SU-DHL-6 (cell line): ENCODE results near the gene SMARCD3.

Experiments
- H2AFZ ChIP-seq: fragments of 200-600 bp; sonication (generic); 2 replicates; pipeline ENCODE4 v1.6.1; 2014; ENCODE audit warnings: low read depth, mild to moderate bottlenecking, moderate library complexity, mixed read lengths, antibody characterized with exemption, low read length; ENCODE audit not compliant: severe bottlenecking
- H3F3A ChIP-seq: fragments of 200-600 bp; shearing (Covaris generic); 2 replicates; pipeline ENCODE4 v1.6.0; 2016; ENCODE audit warnings: antibody characterized with exemption, mild to moderate bottlenecking; ENCODE audit not compliant: insufficient read depth
- H3K27ac ChIP-seq: fragments of 200-600 bp; sonication (generic); 2 replicates; pipeline ENCODE4 v1.5.1; 2016; ENCODE audit warnings: low read depth, mild to moderate bottlenecking, low read length, moderate library complexity, mixed read lengths
- H3K27me3 ChIP-seq: fragments of 200-600 bp; sonication (generic), shearing (Covaris generic); 2 replicates; pipeline ENCODE4 v1.6.0; 2014; ENCODE audit warnings: mild to moderate bottlenecking, low read length
- H3K36me3 ChIP-seq: fragments of 200-600 bp; sonication (generic); 2 replicates; pipeline ENCODE4 v1.6.1; 2014; ENCODE audit warnings: mild to moderate bottlenecking, low read length, mixed read lengths
- H3K4me2 ChIP-seq: fragments of 300-600, 200-600 bp; shearing (Covaris generic), sonication (generic); 2 replicates; pipeline ENCODE4 v1.6.0; 2014; ENCODE audit warnings: low read length, low read depth, mild to moderate bottlenecking; ENCODE audit not compliant: poor library complexity, severe bottlenecking
- H3K4me3 ChIP-seq: fragments of 200-600 bp; sonication (generic); 2 replicates; pipeline ENCODE4 v1.5.1; 2014; ENCODE audit warnings: antibody characterized with exemption, low read length, mild to moderate bottlenecking, mixed read lengths; ENCODE audit not compliant: insufficient read depth, poor library complexity, severe bottlenecking
- H3K79me2 ChIP-seq: fragments of 200-600 bp; sonication (generic); 2 replicates; pipeline ENCODE4 v1.6.1; 2014; ENCODE audit warnings: mild to moderate bottlenecking, low read length, moderate library complexity; ENCODE audit not compliant: insufficient read depth
- H3K9ac ChIP-seq: fragments of 200-600 bp; sonication (generic); 2 replicates; pipeline ENCODE4 v1.7.0; 2014; ENCODE audit warnings: mild to moderate bottlenecking, low read length
- H3K9me2 ChIP-seq: fragments of 200-600 bp; sonication (generic); replicated peaks from 2 replicates; pipeline ENCODE4 v1.6.1; 2014; ENCODE audit warnings: low read length; ENCODE audit not compliant: insufficient read depth
- H3K9me3 ChIP-seq: fragments of 200-600 bp; sonication (generic); 2 replicates; pipeline ENCODE4 v1.6.1; 2014; ENCODE audit warnings: low read length, mixed read lengths; ENCODE audit not compliant: insufficient read depth
- H4K20me1 ChIP-seq: fragments of 200-600 bp; sonication (generic); 2 replicates; pipeline ENCODE4 v1.6.1; 2014; ENCODE audit warnings: low read depth, mild to moderate bottlenecking, antibody characterized with exemption, low read length, moderate library complexity, mixed read lengths
- CTCF ChIP-seq: fragments of 200-600 bp; sonication (generic); IDR thresholded peaks from one replicate; pipeline ENCODE4 v1.5.1; 2017; ENCODE audit warnings: antibody characterized with exemption, mild to moderate bottlenecking, low read length, moderate library complexity; ENCODE audit not compliant: insufficient read depth, poor library complexity, severe bottlenecking
- EZH2phosphoT487 ChIP-seq: fragments of 200-600 bp; sonication (generic), shearing (Covaris generic); conservative IDR thresholded peaks from 2 replicates; pipeline ENCODE4 v1.6.1; 2018; ENCODE audit warnings: mild to moderate bottlenecking, antibody characterized with exemption, low read length, moderate library complexity, mixed read lengths

The SMARCD3 gene

GRCh38 chr7:151212626-151213025 is 35.9 kb downstream of the SMARCD3 start:
- no peaks in the 10 kb centered on the region for H3K27me3 ChIP-seq
- no peak overlapping the region for H3K27ac ChIP-seq
- no peaks in the 10 kb centered on the region for H4K20me1 ChIP-seq
- H3K9me3 ChIP-seq: no peaks in the 10 kb centered on the region
- peaks cover 4% of the 10 kb centered on the region; the same call in 1 of the 2 replicates for H3K36me3 ChIP-seq
- no peaks in the 10 kb centered on the region for H3F3A ChIP-seq
- no peak overlapping the region for H3K4me3 ChIP-seq
- TF ChIP-seq EZH2phosphoT487 (no peak), CTCF (no peak)
- H3K9ac ChIP-seq: no peak overlapping the region
- no peak overlapping the region for H3K4me2 ChIP-seq
- H3K9me2 ChIP-seq: no peaks in the 10 kb centered on the region
- H3K79me2 ChIP-seq: no peaks in the 10 kb centered on the region
- H2AFZ ChIP-seq: no peak overlapping the region

- no peaks in the 10 kb centered on the region for H3F3A ChIP-seq
- H3K27ac ChIP-seq: no peak overlapping the region
- TF ChIP-seq EZH2phosphoT487 (no peak), CTCF (no peak)
- H3K27me3 ChIP-seq: no peaks in the 10 kb centered on the region
- no peaks in the 10 kb centered on the region for H3K9me3 ChIP-seq
- no peaks in the 10 kb centered on the region for H3K36me3 ChIP-seq
- H4K20me1 ChIP-seq: no peaks in the 10 kb centered on the region
- no peak overlapping the region for H2AFZ ChIP-seq
- H3K9me2 ChIP-seq: no peaks in the 10 kb centered on the region
- H3K9ac ChIP-seq: no peak overlapping the region
- H3K4me2 ChIP-seq: no peak overlapping the region
- H3K79me2 ChIP-seq: no peaks in the 10 kb centered on the region
- H3K4me3 ChIP-seq: no peak overlapping the region
Observed at GRCh38 chr7:151211155-151211772, 37.2 kb downstream of the SMARCD3 start.

GRCh38 chr7:151210087-151210854 is 38.2 kb downstream of the SMARCD3 start, which contains the start of gene H2BK1:
TSS of gene H2BK1 (minus strand) at chr7:151210488. CDS start at chr7:151210318, 170 bp downstream.
- H3K4me3 ChIP-seq: no peak within 1 kb of the TSS
- no peaks in the 10 kb centered on the region for H3K27me3 ChIP-seq
- H3K9ac ChIP-seq: no peak within 1 kb of the TSS
- no peaks in the 10 kb centered on the region for H3K9me3 ChIP-seq
- H4K20me1 ChIP-seq: no peaks in the 10 kb centered on the region
- H3K27ac ChIP-seq: no peak within 1 kb of the TSS
- TF ChIP-seq EZH2phosphoT487: no peak
- TF ChIP-seq CTCF: no peak
- no peaks in the 10 kb centered on the region for H3K79me2 ChIP-seq
- no peak within 1 kb of the TSS for H2AFZ ChIP-seq
- no peaks in the 10 kb centered on the region for H3F3A ChIP-seq
- no peak within 1 kb of the TSS for H3K4me2 ChIP-seq
- H3K36me3 ChIP-seq: no peaks in the 10 kb centered on the region
- H3K9me2 ChIP-seq: no peaks in the 10 kb centered on the region
